ENCODE measurements around the gene ALX4.

- TF ChIP-seq CTCF (IDR thresholded peaks at IDR 0.05), result no peak
- no peak for TF ChIP-seq EZH2 (IDR thresholded peaks at IDR 0.05; ENCODE audit: borderline replicate concordance, insufficient read depth, low read depth, low read length, poor library complexity, severe bottlenecking)
Observed at GRCh38 chr11:44286911-44287310, 23.0 kb downstream of the ALX4 start.
